H1 (cell line): ENCODE measurements around the gene ICOSLG. TPM values are rescaled to one million over a fixed set of nuclear protein-coding genes. Genes with fewer than 3 reads are reported as not detected.

Experiments used
- CHD2 ChIP-seq: IDR thresholded peaks from 2 replicates; pipeline ENCODE4 v1.6.1; 2012; ENCODE audit warnings: low read length, improper control_type of control experiment
- PHF8 ChIP-seq: fragments of 200-600 bp; sonication (generic); conservative IDR thresholded peaks from 2 replicates; pipeline ENCODE4 v1.7.1; 2012; ENCODE audit warnings: low read depth, mild to moderate bottlenecking, inconsistent platforms, low read length, moderate library complexity
- POLR2A ChIP-seq, 2 experiments: IDR thresholded peaks; 1 replicate in 1 of 2; 2 replicates in 1 of 2; pipeline ENCODE4 v1.6.1; 2011; ENCODE audit warnings: low read depth in 2 of 2, low read length in 2 of 2, mild to moderate bottlenecking in 2 of 2; ENCODE audit errors: control extremely low read depth in 1 of 2
- RNF2 ChIP-seq: fragments of 200-900, 300-1000 bp; sonication (generic); IDR thresholded peaks from 2 replicates; pipeline ENCODE4 v1.7.1; 2016; ENCODE audit warnings: borderline replicate concordance, low read depth, mild to moderate bottlenecking, antibody characterized with exemption, low read length; ENCODE audit not compliant: poor library complexity, severe bottlenecking; ENCODE audit errors: missing control alignments
- SIRT6 ChIP-seq: IDR thresholded peaks from one replicate; pipeline ENCODE4 v1.7.1; 2012; ENCODE audit warnings: low read length, inconsistent platforms
- TBP ChIP-seq: IDR thresholded peaks from 2 replicates; pipeline ENCODE4 v1.6.1; 2011; ENCODE audit warnings: low read depth, low read length, improper control_type of control experiment
- polyA plus RNA-seq, 7 experiments: library from polyadenylated mRNA; depleted of rRNA in 3 of 7; stranded (reverse) in 5 of 7; unstranded in 2 of 7; fragments of >200 nt in 5 of 7; fragments of 200-250 nt in 2 of 7; gene quantifications; 1 replicate in 5 of 7; 2 replicates in 1 of 7; 4 replicates in 1 of 7; pipeline versions ENCODE4 v1.2.1 to v1.2.3, GENCODE V29; 2011 to 2013; ENCODE audit warnings: missing spikeins in 2 of 7, mixed read lengths in 2 of 7
- total RNA-seq: library from RNA; stranded (reverse); fragmentation: NEBNext Ultra II Directional; extraction: Animal tissue kit (Norgen Biotek cat#: 25700); gene quantifications from 2 replicates; pipeline ENCODE4 v1.2.1, GENCODE V29; 2021
- TF ChIP-seq, protein P1 (sequence below): fragments of 300-600 bp; sonication (generic); IDR thresholded peaks from 2 replicates; pipeline ENCODE4 v1.7.1; 2012; ENCODE audit warnings: low read length, moderate library complexity, mild to moderate bottlenecking, inconsistent platforms; ENCODE audit not compliant: insufficient replicate concordance

ICOSLG gene
- total and polyA plus RNA-seq, 2 of the 8 experiments (the other 6 are each of a cell fraction or from before 2014, with no cell fraction given) = 2.3 to 5.5 TPM

DNA sequence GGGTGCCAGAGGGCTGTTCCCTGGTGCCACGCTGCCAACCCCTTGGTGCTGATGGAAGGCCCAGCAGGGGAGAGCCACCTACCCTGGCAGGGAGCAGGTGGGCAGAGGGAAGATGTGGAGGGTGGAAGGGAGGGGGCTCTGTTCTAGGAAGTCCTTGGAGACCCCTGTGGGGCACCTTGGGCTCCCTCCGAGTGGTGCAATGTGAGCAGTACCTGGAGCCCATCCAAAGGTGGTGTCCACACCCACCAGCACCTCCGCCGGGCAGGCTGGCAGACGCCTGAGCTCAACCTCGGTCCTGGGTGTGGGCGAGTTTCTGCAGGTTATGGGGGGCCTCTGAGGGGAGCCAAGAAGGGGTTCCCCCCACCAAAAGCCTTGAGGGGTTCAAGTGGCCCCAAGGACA is 32.3 kb upstream of the ICOSLG start (continued):
- TF ChIP-seq, protein P1, sequence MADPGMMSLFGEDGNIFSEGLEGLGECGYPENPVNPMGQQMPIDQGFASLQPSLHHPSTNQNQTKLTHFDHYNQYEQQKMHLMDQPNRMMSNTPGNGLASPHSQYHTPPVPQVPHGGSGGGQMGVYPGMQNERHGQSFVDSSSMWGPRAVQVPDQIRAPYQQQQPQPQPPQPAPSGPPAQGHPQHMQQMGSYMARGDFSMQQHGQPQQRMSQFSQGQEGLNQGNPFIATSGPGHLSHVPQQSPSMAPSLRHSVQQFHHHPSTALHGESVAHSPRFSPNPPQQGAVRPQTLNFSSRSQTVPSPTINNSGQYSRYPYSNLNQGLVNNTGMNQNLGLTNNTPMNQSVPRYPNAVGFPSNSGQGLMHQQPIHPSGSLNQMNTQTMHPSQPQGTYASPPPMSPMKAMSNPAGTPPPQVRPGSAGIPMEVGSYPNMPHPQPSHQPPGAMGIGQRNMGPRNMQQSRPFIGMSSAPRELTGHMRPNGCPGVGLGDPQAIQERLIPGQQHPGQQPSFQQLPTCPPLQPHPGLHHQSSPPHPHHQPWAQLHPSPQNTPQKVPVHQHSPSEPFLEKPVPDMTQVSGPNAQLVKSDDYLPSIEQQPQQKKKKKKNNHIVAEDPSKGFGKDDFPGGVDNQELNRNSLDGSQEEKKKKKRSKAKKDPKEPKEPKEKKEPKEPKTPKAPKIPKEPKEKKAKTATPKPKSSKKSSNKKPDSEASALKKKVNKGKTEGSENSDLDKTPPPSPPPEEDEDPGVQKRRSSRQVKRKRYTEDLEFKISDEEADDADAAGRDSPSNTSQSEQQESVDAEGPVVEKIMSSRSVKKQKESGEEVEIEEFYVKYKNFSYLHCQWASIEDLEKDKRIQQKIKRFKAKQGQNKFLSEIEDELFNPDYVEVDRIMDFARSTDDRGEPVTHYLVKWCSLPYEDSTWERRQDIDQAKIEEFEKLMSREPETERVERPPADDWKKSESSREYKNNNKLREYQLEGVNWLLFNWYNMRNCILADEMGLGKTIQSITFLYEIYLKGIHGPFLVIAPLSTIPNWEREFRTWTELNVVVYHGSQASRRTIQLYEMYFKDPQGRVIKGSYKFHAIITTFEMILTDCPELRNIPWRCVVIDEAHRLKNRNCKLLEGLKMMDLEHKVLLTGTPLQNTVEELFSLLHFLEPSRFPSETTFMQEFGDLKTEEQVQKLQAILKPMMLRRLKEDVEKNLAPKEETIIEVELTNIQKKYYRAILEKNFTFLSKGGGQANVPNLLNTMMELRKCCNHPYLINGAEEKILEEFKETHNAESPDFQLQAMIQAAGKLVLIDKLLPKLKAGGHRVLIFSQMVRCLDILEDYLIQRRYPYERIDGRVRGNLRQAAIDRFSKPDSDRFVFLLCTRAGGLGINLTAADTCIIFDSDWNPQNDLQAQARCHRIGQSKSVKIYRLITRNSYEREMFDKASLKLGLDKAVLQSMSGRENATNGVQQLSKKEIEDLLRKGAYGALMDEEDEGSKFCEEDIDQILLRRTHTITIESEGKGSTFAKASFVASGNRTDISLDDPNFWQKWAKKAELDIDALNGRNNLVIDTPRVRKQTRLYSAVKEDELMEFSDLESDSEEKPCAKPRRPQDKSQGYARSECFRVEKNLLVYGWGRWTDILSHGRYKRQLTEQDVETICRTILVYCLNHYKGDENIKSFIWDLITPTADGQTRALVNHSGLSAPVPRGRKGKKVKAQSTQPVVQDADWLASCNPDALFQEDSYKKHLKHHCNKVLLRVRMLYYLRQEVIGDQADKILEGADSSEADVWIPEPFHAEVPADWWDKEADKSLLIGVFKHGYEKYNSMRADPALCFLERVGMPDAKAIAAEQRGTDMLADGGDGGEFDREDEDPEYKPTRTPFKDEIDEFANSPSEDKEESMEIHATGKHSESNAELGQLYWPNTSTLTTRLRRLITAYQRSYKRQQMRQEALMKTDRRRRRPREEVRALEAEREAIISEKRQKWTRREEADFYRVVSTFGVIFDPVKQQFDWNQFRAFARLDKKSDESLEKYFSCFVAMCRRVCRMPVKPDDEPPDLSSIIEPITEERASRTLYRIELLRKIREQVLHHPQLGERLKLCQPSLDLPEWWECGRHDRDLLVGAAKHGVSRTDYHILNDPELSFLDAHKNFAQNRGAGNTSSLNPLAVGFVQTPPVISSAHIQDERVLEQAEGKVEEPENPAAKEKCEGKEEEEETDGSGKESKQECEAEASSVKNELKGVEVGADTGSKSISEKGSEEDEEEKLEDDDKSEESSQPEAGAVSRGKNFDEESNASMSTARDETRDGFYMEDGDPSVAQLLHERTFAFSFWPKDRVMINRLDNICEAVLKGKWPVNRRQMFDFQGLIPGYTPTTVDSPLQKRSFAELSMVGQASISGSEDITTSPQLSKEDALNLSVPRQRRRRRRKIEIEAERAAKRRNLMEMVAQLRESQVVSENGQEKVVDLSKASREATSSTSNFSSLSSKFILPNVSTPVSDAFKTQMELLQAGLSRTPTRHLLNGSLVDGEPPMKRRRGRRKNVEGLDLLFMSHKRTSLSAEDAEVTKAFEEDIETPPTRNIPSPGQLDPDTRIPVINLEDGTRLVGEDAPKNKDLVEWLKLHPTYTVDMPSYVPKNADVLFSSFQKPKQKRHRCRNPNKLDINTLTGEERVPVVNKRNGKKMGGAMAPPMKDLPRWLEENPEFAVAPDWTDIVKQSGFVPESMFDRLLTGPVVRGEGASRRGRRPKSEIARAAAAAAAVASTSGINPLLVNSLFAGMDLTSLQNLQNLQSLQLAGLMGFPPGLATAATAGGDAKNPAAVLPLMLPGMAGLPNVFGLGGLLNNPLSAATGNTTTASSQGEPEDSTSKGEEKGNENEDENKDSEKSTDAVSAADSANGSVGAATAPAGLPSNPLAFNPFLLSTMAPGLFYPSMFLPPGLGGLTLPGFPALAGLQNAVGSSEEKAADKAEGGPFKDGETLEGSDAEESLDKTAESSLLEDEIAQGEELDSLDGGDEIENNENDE = no peak
- TF ChIP-seq POLR2A (IDR thresholded peaks at IDR 0.05; ENCODE audit: control extremely low read depth in 1 of 2, low read depth in 2 of 2, low read length in 2 of 2) (no peak), TBP (no peak), RNF2 (no peak), PHF8 (no peak), SIRT6 (no peak), CHD2 (no peak)
